ENCODE data around the gene BANF1. TPM values are rescaled to one million over a fixed set of nuclear protein-coding genes. Genes with fewer than 3 reads are reported as not detected.

Gene BANF1
- total and polyA plus RNA-seq, 4 donors, result 17.7 to 315 (median 159) TPM

- H3K4me1 ChIP-seq (ENCODE audit: control insufficient read depth in 5 of 5, insufficient read depth in 5 of 5, low read length in 5 of 5), result peaks cover 0 to 13% (median 5%) of the 10 kb centered on the region in 5 donors
- DNase-seq (peak; percentile 42 to 67 (median 47)), ATAC-seq (ENCODE audit: insufficient read depth, low FRiP score) (peak; percentile 86)
- no peaks in the 10 kb centered on the region for H3K27me3 ChIP-seq (ENCODE audit: control insufficient read depth in 3 of 3, insufficient read depth in 3 of 3, low read length in 2 of 3)
- H3K4me3 ChIP-seq, result peak overlapping the region; percentile 64
- TF ChIP-seq CTCF (IDR thresholded peaks at IDR 0.05; ENCODE audit: control extremely low read depth, extremely low read depth), result no peak
- peaks cover 16 to 36% (median 35%) of the 10 kb centered on the region in 4 donors for H3K36me3 ChIP-seq (ENCODE audit: control insufficient read depth in 4 of 4, insufficient read depth in 4 of 4, low read length in 4 of 4)
- H3K27ac ChIP-seq (ENCODE audit: low read depth in 1 of 2, low read length in 1 of 2), result peak overlapping the region; percentile 93 to 95
- 0 to 1% methylated on average over 16 to 40 of the region's 40 CpGs for WGBS, 2 donors
- peak overlapping the region in 1 of 2 donors; percentile 79 for H3K9ac ChIP-seq (ENCODE audit: insufficient read depth in 1 of 2, low read length in 2 of 2)
- H3K9me3 ChIP-seq (ENCODE audit: control insufficient read depth in 4 of 4, insufficient read depth in 3 of 4, low read length in 3 of 4), result no peaks in the 10 kb centered on the region
Observed at GRCh38 chr11:66002648-66003225, 434 bp downstream of the BANF1 start.

DNA sequence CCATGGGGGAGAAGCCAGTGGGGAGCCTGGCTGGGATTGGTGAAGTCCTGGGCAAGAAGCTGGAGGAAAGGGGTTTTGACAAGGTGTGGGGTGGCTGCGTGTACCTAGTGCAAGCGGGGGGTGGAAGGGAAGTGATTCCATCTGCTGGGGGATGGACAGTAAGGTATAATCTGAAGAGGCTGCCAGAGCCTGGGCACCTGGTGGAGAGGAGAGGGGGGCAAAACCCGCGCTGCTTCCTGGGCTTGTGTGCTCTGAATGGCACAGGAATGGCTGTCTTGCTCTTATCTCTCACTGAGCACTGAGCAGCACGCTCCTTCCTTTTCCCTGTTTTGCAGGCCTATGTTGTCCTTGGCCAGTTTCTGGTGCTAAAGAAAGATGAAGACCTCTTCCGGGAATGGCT lies 988 bp downstream of the BANF1 start:
- ATAC-seq (ENCODE audit: insufficient read depth, low FRiP score) (no peak), DNase-seq (no peak)
- H3K4me1 ChIP-seq (ENCODE audit: control insufficient read depth in 5 of 5, insufficient read depth in 5 of 5, low read length in 5 of 5), result peaks cover 0 to 13% (median 5%) of the 10 kb centered on the region in 5 donors
- no peak overlapping the region for H3K9ac ChIP-seq (ENCODE audit: insufficient read depth in 1 of 2, low read length in 2 of 2)
- H3K27ac ChIP-seq (ENCODE audit: low read depth in 1 of 2, low read length in 1 of 2), result peak overlapping the region in 1 of 2 donors; percentile 93
- no peaks in the 10 kb centered on the region for H3K9me3 ChIP-seq (ENCODE audit: control insufficient read depth in 4 of 4, insufficient read depth in 3 of 4, low read length in 3 of 4)
- TF ChIP-seq CTCF (IDR thresholded peaks at IDR 0.05; ENCODE audit: control extremely low read depth, extremely low read depth), result no peak
- H3K36me3 ChIP-seq (ENCODE audit: control insufficient read depth in 4 of 4, insufficient read depth in 4 of 4, low read length in 4 of 4), result peaks cover 11 to 36% (median 31%) of the 10 kb centered on the region in 4 donors
- 68 to 82% methylated on average over 6 of the region's 6 CpGs for WGBS, 2 donors
- no peaks in the 10 kb centered on the region for H3K27me3 ChIP-seq (ENCODE audit: control insufficient read depth in 3 of 3, insufficient read depth in 3 of 3, low read length in 2 of 3)
- peak overlapping the region; percentile 15 for H3K4me3 ChIP-seq

GRCh38 chr11:66004186-66004585 lies 1.9 kb downstream of the BANF1 start:
- Histone ChIP-seq H3K4me3 (no peak overlapping the region), H3K27ac (ENCODE audit: low read depth in 1 of 2, low read length in 1 of 2) (no peak overlapping the region), H3K9ac (ENCODE audit: insufficient read depth in 1 of 2, low read length in 2 of 2) (no peak overlapping the region), H3K9me3 (ENCODE audit: control insufficient read depth in 4 of 4, insufficient read depth in 3 of 4, low read length in 3 of 4) (no peaks in the 10 kb centered on the region), H3K4me1 (ENCODE audit: control insufficient read depth in 5 of 5, insufficient read depth in 5 of 5, low read length in 5 of 5) (peaks cover 0 to 13% (median 5%) of the 10 kb centered on the region in 5 donors), H3K36me3 (ENCODE audit: control insufficient read depth in 4 of 4, insufficient read depth in 4 of 4, low read length in 4 of 4) (peaks cover 8 to 31% (median 25%) of the 10 kb centered on the region in 4 donors), H3K27me3 (ENCODE audit: control insufficient read depth in 3 of 3, insufficient read depth in 3 of 3, low read length in 2 of 3) (no peaks in the 10 kb centered on the region)
- WGBS, 2 donors, result 88 to 96% methylated on average over 4 of the region's 4 CpGs
- no peak for TF ChIP-seq CTCF (IDR thresholded peaks at IDR 0.05; ENCODE audit: control extremely low read depth, extremely low read depth)
- DNase-seq (no peak), ATAC-seq (ENCODE audit: insufficient read depth, low FRiP score) (no peak)

Data from lung (tissue), 12 donors.